GM18511 (cell line): ENCODE results near the gene MYCT1.
"Not testable (repeated sequence)": the region's sequence is repeated elsewhere in the genome, so short reads cannot be mapped to it uniquely, and the experiment has no call there.

Experiments used
- ATAC-seq: cut with Tn5 transposase; IDR thresholded peaks from one replicate; pipeline ENCODE4 v1.9.1; 2021; ENCODE audit warnings: mild to moderate bottlenecking, moderate library complexity; ENCODE audit not compliant: unreplicated experiment

Gene MYCT1, protein sequence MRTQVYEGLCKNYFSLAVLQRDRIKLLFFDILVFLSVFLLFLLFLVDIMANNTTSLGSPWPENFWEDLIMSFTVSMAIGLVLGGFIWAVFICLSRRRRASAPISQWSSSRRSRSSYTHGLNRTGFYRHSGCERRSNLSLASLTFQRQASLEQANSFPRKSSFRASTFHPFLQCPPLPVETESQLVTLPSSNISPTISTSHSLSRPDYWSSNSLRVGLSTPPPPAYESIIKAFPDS

GRCh38 chr6:152697634-152698033, at the start of gene MYCT1:
TSS of gene MYCT1 (plus strand) at chr6:152697897. CDS start at chr6:152697903, 6 bp downstream.
- ATAC-seq = no peak

GRCh38 chr6:152648105-152648504, 49.6 kb upstream of the MYCT1 start:
- no peak for ATAC-seq

GRCh38 chr6:152651986-152652385, 45.7 kb upstream of the MYCT1 start:
- no peak for ATAC-seq

GRCh38 chr6:152661776-152662175, 35.9 kb upstream of the MYCT1 start:
- no peak for ATAC-seq

- ATAC-seq = no peak
These were observed 27.8 kb upstream of the MYCT1 start for GRCh38 chr6:152669895-152670294.

- ATAC-seq = no peak
These were observed 26.5 kb upstream of the MYCT1 start for GRCh38 chr6:152671171-152671570.

DNA sequence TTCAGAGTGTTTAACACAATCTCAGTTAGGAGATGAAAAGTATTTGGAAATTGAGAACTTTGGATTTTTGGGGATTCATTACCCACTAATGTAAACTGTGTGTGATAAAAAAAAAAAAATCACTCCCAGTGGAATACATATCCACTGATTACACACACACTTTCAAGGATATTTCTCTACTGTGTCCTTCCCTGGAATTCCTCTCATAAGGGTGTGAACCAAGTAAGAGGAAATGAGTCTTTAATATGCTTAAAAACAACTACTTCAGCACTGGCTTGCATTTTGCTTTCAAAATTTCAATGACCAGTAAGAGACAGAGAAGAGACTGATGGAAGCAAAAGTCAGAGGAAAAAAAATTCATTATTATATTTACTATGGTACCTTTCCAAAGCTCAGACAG, 24.5 kb upstream of the MYCT1 start:
- ATAC-seq = no peak

- no peak for ATAC-seq
These were observed 17.5 kb upstream of the MYCT1 start for GRCh38 chr6:152680151-152680550.

DNA sequence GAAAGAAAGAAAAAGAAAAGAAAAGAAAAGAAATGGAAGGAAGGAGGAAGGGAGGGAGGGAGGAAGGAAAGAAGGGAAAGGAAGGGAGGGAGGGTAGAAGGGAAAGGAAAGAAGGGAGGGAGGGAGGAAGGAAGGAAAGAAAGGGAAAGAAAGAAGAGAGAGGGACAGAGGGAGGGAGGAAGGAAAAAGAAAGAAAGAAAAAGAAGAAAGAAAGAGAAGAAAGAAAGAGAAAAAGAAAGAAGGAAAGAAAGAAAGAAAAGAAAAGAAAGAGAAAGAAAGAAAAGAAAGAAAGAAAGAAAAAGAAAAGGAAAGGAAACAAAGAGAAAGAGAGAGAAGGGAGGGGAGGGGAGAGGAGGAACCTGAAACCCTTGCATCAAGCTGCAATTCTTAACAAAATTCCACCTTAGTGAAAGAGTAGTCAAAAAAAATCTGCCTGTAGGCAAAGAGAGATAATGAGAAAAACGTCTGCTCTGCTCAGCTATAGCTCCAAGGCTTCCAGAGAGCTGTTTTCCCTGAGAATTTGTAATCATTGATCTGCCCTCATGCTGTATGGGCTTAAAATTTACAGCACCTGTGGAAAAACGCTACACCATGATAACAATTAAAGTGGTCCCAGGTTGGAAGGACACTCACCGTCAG, 16.7 kb upstream of the MYCT1 start:
- no peak for ATAC-seq

- no peak for ATAC-seq
These were observed 15.6 kb upstream of the MYCT1 start for GRCh38 chr6:152682141-152682540.

- not testable (repeated sequence) for ATAC-seq
These were observed 14.8 kb upstream of the MYCT1 start for GRCh38 chr6:152682935-152683334.

DNA sequence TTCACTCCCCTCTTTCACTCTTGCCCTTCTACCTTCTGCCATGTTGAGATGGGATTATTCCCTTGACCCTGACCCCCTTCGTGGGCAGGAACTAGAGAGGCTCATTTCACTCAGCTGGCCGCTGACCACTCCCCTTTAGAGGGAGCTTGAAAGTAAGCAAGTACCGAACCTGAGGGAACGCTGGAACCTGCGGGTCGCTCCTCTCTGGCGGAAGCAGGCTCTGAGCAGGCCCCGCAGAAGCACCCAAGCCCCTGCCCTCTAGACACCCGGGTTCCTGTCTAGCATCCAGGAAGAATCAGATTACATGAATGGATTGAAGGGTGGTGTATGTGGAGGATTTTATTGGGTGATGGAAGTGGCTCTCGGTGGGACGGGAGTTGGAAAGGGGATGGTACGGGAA, 11.9 kb upstream of the MYCT1 start:
- ATAC-seq = no peak

GRCh38 chr6:152695372-152696045, 2.2 kb upstream of the MYCT1 start:
- ATAC-seq = no peak

- no peak for ATAC-seq
These were observed 1.2 kb upstream of the MYCT1 start for GRCh38 chr6:152696522-152696921.

DNA sequence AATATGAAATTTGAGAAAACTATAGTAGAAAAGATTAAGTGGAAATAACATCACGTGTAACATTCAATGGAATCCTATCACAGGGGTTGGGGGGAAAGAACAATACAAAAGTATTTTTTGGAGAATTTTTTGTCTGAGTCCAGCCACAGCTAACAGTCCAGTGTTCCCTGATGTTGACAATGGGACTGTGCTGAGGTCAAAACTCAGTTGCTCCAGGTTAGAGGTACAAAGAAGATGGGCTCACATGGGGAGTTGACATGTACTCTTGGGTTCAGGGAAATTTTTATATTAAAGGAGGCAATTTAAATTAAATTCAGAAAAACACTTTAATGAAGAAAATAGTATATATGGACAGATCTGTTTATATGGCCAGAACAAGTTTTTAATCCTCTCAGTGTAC, 995 bp downstream of the MYCT1 start:
- no peak for ATAC-seq

DNA sequence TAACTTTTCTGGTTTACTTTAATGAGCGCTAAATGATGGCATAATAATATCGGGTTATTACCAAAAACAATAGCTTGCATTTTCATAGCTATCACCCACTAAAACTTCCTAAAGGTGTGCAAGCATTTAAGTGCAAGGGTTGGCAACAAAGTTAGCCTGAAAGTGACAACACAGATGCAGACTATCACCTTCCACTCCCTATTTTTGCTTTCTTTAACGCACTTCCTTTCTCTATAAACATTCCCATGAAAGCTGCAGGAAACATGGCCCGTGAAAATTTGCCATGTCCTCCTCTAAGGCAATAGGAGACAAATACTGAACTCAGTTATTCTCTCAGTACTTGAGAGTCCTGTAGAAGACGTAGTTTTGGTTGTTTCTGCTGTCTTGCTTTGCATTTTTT, 2.7 kb downstream of the MYCT1 start:
- ATAC-seq = no peak

DNA sequence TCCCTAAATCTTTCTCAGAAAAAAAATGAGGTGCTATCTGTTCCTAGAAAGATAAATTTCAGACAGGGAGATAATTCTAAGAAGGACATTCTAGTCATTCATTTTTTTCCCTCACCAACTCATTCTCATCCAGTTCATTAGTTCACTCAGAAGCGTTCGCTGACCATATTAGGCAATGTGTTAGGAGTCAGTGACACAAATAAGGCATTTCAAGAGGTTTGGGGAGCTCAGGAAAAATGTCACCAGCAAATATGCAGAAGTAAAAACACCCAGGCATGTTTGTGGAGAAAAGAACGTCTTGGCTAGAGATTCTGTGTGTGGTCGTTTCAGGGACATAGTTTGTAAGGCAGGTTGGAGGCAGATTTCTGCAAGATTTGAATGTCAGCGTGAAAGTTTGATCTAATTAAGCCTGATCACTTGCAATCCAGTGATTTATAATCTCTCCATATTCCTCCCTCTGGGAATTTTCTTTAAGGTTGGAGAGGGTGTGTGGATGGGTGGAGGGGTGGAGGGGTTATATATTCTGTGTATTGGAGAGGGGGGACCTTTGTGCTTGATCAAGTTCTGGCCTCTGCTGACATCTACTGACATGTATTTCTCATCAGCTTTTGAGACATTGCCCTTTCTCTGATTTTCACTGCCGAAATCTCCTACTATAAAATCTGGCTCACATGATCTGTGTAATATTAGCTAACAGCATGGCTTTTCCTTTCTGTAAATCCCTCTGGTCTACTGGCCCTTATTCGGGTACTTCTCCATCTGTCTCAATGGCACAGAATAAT, 3.6 kb downstream of the MYCT1 start:
- no peak for ATAC-seq

- no peak for ATAC-seq
These were observed 4.2 kb downstream of the MYCT1 start for GRCh38 chr6:152701863-152702401.

GRCh38 chr6:152703750-152704149, 6.1 kb downstream of the MYCT1 start:
- ATAC-seq = not testable (repeated sequence)

DNA sequence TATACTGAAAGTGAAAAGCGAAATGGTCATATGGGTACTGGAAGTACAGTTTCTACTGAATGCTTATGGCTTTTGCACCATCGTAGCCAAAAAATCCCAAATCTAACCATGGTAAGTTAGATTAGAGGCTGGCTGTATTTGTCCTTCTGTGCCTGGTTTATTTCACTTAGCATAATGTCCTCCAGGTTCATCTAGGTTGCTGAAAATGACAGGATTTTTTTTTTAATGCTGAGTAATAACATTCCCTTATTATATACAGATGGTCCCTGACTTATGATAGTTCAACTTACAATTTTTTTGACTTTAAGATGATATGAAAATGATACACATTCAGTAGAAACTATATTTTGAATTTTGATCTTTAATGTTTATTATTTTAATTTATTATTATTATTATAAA, 7.6 kb downstream of the MYCT1 start:
- no peak for ATAC-seq

DNA sequence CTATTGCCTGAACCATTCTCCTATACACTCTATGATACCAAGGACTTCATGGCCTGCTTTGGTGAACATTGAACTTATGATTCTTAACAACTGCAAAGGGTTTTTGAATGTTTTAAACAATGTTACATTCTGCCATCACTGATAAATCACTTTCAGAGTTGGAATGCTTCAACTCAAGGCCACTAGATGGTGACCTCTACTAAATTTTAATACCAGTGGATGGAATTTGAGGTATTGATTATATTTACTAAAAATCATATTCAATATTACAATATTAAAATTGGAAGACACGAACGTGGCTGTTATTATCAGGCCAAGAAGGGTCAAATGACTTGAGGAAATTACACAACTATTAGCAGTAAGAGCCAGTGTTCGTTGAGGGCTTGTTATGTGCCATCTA, 18.6 kb downstream of the MYCT1 start:
- no peak for ATAC-seq
